PC-9 (cell line): Measurements from ENCODE around the gene INCA1. TPM values are rescaled to one million over a fixed set of nuclear protein-coding genes. Genes with fewer than 3 reads are reported as not detected.

Source experiments
- BruUV-seq: library from RNA; stranded (reverse); fragments of 400-500 nt; replicated peaks from 2 replicates; lab custom pipeline; 2021; lab: Mats Ljungman, UMichigan
- CTCF ChIA-PET: fragments of 300-600 bp; sonication (Branson Sonifier 250); formaldehyde crosslinking; loops from one replicate; lab custom pipeline; 2022; ENCODE audit warnings: antibody characterized with exemption; lab: Charles Lee
- POLR2A ChIA-PET: fragments of 300-600 bp; sonication (Branson Sonifier 250); formaldehyde crosslinking; loops from one replicate; lab custom pipeline; 2022; ENCODE audit warnings: antibody characterized with exemption; ENCODE audit not compliant: unreplicated experiment; lab: Charles Lee
- DNase-seq, 2 experiments: peaks; one replicate each; pipeline versions ENCODE4 v3.0.0 to v3.0.0-alpha.2; 2015 to 2022; ENCODE audit warnings: mixed read lengths in 1 of 2
- H2AFZ ChIP-seq: fragments of 200-600 bp; sonication (generic); 2 replicates; pipeline ENCODE4 v1.8.1; 2017; ENCODE audit warnings: antibody characterized with exemption
- H3F3A ChIP-seq: fragments of 200-600 bp; sonication (generic); 2 replicates; pipeline ENCODE4 v1.8.1; 2017; ENCODE audit warnings: antibody characterized with exemption, mild to moderate bottlenecking, low read depth; ENCODE audit not compliant: insufficient read depth
- H3K27ac ChIP-seq: fragments of 200-600 bp; sonication (generic); 2 replicates; pipeline ENCODE4 v1.6.1; 2016; ENCODE audit warnings: mixed run types
- H3K27me3 ChIP-seq: fragments of 200-600 bp; sonication (generic); 2 replicates; pipeline ENCODE4 v1.6.1; 2016; ENCODE audit warnings: low read depth, mixed run types; ENCODE audit not compliant: insufficient read depth
- H3K36me3 ChIP-seq: fragments of 200-600 bp; sonication (generic); 2 replicates; pipeline ENCODE4 v1.6.1; 2016; ENCODE audit warnings: low read depth, mixed run types
- H3K4me1 ChIP-seq: fragments of 200-600 bp; sonication (generic); replicated peaks from 2 replicates; pipeline ENCODE4 v1.6.1; 2016; ENCODE audit warnings: mixed run types; ENCODE audit not compliant: insufficient read depth
- H3K4me2 ChIP-seq: fragments of 200-600 bp; sonication (generic); 2 replicates; pipeline ENCODE4 v1.6.1; 2017; ENCODE audit warnings: mixed run types
- H3K4me3 ChIP-seq: fragments of 200-600 bp; sonication (generic); 2 replicates; pipeline ENCODE4 v1.6.1; 2016; ENCODE audit warnings: mixed run types
- H3K79me2 ChIP-seq: fragments of 200-600 bp; sonication (generic); 2 replicates; pipeline ENCODE4 v1.6.1; 2017; ENCODE audit warnings: low read depth, mixed run types
- H3K9me2 ChIP-seq: fragments of 200-600 bp; sonication (generic); 2 replicates; pipeline ENCODE4 v1.8.1; 2017; ENCODE audit warnings: mild to moderate bottlenecking; ENCODE audit not compliant: insufficient read depth
- H3K9me3 ChIP-seq: fragments of 200-600 bp; sonication (generic); 2 replicates; pipeline ENCODE4 v1.8.1; 2016; ENCODE audit warnings: low read depth; ENCODE audit not compliant: insufficient read depth
- H4K20me1 ChIP-seq: fragments of 200-600 bp; sonication (generic); 2 replicates; pipeline ENCODE4 v1.8.1; 2017; ENCODE audit not compliant: insufficient read depth
- CTCF ChIP-seq: fragments of 200-600 bp; sonication (generic); conservative IDR thresholded peaks from 2 replicates; pipeline ENCODE4 v1.6.1; 2017; ENCODE audit warnings: mixed run types, antibody characterized with exemption, mild to moderate bottlenecking, moderate library complexity
- EZH2 ChIP-seq: fragments of 200-600 bp; sonication (generic); IDR thresholded peaks from 2 replicates; pipeline ENCODE4 v1.8.0; 2017; ENCODE audit warnings: antibody characterized with exemption, low read depth
- intact Hi-C: fragments of 100-400 bp; cut with micrococcal nuclease; formaldehyde crosslinking; loops from one replicate; pipeline ENCODE4 v1.10.0; 2022; ENCODE audit not compliant: unreplicated experiment
- total RNA-seq: library from RNA; stranded (reverse); gene quantifications from 2 replicates; pipeline ENCODE4 v1.2.3, GENCODE V29; 2021

The INCA1 gene
- total RNA-seq, 1 experiment from 2014 or later, result 2.9 TPM

- ChIA-PET CTCF (no interaction called here), POLR2A (interaction anchor here (0.6 to 0.7 kb wide), 2 partner anchors 12 to 17 kb away, joined by 3 to 16 read pairs; no protein-coding TSS in a partner anchor)
- no TSS peak for BruUV-seq
- no peak overlapping the region for H2AFZ ChIP-seq
- H3K9me2 ChIP-seq, result no peaks in the 10 kb centered on the region
- H3F3A ChIP-seq, result peaks cover 19% of the 10 kb centered on the region; the same call in 1 of the 2 replicates
- DNase-seq, result no peak
- TF ChIP-seq CTCF (no peak), EZH2 (no peak)
- H3K4me3 ChIP-seq, result no peak overlapping the region
- no peaks in the 10 kb centered on the region for H3K9me3 ChIP-seq
- no peaks in the 10 kb centered on the region for H4K20me1 ChIP-seq
- no peaks in the 10 kb centered on the region for H3K79me2 ChIP-seq
- H3K36me3 ChIP-seq, result 0 out of 2 replicates have a peak, but pooled peaks cover 7% of the 10 kb centered on the region
- intact Hi-C loops, result no loop called here
- H3K27ac ChIP-seq, result no peak overlapping the region
- H3K27me3 ChIP-seq, result no peaks in the 10 kb centered on the region
- peaks cover 12% of the 10 kb centered on the region; the same call in 1 of the 2 replicates for H3K4me1 ChIP-seq
- H3K4me2 ChIP-seq, result no peak overlapping the region
Observed at GRCh38 chr17:5023588-5024147, 26.3 kb upstream of the INCA1 start.

- H3K9me2 ChIP-seq, result no peaks in the 10 kb centered on the region
- no peak overlapping the region for H2AFZ ChIP-seq
- no peak for DNase-seq
- peaks cover 12% of the 10 kb centered on the region; the same call in 1 of the 2 replicates for H3K4me1 ChIP-seq
- CTCF ChIA-PET, result no interaction called here
- peaks cover 19% of the 10 kb centered on the region; the same call in 1 of the 2 replicates for H3F3A ChIP-seq
- intact Hi-C loops, result no loop called here
- H4K20me1 ChIP-seq, result no peaks in the 10 kb centered on the region
- H3K27ac ChIP-seq, result no peak overlapping the region
- no TSS peak for BruUV-seq
- H3K79me2 ChIP-seq, result no peaks in the 10 kb centered on the region
- no peak for TF ChIP-seq CTCF
- no peak for TF ChIP-seq EZH2
- H3K9me3 ChIP-seq, result no peaks in the 10 kb centered on the region
- POLR2A ChIA-PET, result no interaction called here
- H3K4me2 ChIP-seq, result no peak overlapping the region
- 0 out of 2 replicates have a peak, but pooled peaks cover 7% of the 10 kb centered on the region for H3K36me3 ChIP-seq
- no peaks in the 10 kb centered on the region for H3K27me3 ChIP-seq
- H3K4me3 ChIP-seq, result no peak overlapping the region
Observed at GRCh38 chr17:5022171-5022711, 24.9 kb upstream of the INCA1 start.

DNA sequence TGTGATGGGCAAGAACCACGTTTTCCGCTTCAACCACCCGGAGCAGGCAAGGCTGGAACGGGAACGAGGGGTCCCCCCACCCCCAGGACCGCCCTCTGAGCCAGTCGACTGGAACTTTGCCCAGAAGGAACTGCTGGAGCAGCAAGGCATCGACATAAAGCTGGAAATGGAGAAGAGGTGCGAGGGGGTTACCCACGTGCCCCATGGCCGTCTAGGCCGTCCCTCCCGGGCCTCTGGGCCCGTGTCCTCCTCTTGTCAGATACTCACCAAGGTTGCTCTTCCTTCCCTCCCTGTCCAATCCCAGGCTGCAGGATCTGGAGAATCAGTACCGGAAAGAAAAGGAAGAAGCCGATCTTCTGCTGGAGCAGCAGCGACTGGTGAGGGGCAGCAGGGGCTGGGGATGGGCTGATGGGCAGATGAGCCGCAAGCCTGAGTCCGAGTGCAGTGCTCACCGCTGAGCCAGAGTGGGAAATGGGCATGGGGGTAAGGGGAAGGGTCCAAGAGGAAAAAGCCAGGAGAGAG lies 23.2 kb upstream of the INCA1 start:
- Histone ChIP-seq H3K27ac (no peak overlapping the region), H3K4me3 (no peak overlapping the region), H3K36me3 (0 out of 2 replicates have a peak, but pooled peaks cover 7% of the 10 kb centered on the region), H3F3A (peaks cover 10% of the 10 kb centered on the region; the same call in 1 of the 2 replicates), H4K20me1 (no peaks in the 10 kb centered on the region), H2AFZ (no peak overlapping the region), H3K4me1 (0 out of 2 replicates have a peak, but pooled peaks cover 4% of the 10 kb centered on the region), H3K9me2 (no peaks in the 10 kb centered on the region), H3K9me3 (no peaks in the 10 kb centered on the region), H3K79me2 (no peaks in the 10 kb centered on the region), H3K4me2 (no peak overlapping the region), H3K27me3 (no peaks in the 10 kb centered on the region)
- BruUV-seq, result no TSS peak
- POLR2A ChIA-PET, result no interaction called here
- TF ChIP-seq CTCF (no peak), EZH2 (no peak)
- CTCF ChIA-PET, result no interaction called here
- DNase-seq, result no peak
- intact Hi-C loops, result no loop called here
